ENCODE data around the gene STUM. TPM values are rescaled to one million over a fixed set of nuclear protein-coding genes. Genes with fewer than 3 reads are reported as not detected.

Gene STUM
- total RNA-seq, 1 donor from 2014 or later: 0.35 TPM

DNA sequence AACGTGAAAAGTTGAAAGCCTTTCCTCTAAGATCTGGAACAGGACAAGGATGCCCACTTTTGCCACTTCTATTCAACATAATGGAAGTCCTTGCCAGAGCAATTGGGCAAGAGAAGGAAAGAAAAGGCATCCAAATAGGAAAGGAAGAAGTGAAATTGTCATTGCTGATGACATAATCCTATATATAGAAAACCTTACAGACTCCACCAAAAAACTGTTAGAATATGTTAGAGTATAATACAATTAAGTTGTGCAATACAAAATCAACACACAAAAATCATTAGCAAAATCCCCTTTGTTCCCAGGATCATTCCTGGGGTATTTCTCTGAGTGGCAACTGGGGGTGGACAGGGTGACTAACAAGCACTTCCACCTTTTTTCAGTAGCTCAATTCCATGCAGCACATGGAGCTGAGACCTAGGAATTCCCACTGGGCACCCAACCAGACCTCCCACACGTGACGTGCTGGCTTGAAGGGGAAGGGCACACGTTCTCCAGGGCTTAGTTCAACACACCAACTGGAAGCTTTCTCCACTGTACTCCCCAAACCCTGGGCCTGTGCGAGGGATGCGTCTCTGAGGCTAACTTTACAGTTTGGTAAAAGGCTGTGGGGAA, 9.6 kb downstream of the STUM start:
- DNase-seq (ENCODE audit: extremely low read depth, low read depth, low spot score): no peak

DNA sequence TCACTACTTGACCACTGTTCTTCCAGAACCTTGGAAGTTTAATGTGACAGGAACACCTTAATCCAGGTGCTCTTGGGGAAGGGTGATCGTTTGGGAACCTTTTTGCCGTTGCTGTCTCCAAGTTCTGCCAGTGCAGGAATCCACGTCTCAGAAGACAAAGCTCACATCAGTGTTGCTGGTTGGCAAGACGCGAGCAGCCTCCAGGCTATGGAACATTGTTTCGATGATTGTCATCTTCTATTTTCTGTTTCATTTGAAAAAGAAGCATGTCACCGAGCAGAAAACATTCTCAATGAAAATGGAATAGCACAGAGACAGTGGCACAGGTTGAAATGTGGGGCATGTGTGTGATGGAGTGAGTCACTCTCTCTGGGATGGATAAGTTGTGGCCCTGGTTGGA, 11.7 kb downstream of the STUM start:
- DNase-seq (ENCODE audit: extremely low read depth, low read depth, low spot score): no peak

DNA sequence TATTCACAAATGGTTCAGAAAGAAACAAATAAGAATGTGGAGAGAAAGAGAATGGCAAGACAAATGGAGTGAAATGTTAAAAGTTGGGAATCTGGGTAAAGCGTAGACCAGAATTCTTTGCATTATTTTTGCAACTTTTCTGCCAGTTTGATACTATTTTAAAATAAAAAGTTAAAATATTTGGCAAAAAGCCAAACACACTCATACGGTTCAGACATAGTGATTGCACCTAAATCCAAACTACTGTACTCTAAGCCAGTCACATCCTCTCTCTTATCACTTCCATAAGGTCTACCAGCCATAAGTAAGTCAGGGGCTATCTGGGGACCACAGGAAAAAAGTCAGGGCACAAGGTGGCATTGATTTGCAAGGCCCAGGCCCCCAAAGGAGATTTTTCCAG, 14.4 kb downstream of the STUM start:
- DNase-seq (ENCODE audit: extremely low read depth, low read depth, low spot score): no peak

DNA sequence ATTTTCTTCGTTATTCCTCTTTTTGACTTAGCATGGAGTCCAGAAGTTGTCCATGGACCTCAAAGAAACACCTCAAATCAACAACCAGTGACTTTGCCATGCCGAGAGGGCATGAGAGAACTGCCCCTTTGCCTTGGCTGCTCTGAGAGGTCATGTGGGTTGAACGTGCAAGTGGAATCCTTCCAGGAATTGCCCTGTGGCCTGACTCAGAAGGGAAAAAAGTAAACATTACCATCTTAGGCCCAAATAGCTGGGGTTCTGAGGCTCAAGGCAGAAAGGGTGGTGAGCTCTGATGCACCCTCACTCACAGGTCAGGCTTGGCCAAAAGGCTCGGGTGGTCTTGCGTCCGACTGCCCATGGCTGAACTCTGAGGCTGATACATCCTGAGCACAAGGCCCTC, 15.1 kb downstream of the STUM start:
- no peak for DNase-seq (ENCODE audit: extremely low read depth, low read depth, low spot score)

DNA sequence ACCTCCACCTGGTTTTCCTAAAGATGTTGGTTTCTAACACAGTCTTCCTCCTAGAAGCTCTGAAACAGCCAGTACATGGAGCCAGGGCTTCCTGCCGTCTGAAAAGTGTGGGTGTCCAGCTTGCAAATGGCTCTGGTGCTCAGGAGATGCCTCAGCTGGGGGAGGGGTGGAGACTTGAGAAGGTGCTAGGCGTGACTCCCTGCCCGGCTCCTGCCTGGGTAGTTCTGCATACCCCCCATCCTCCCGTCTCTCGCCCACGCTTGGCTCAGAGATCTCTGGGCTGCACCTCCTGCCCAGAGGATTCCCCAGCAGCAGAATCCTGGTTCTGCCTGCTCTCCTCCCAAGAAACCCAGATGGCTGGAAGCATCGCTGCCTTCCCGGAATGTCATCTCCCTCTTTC, 16.9 kb downstream of the STUM start:
- DNase-seq (ENCODE audit: extremely low read depth, low read depth, low spot score): no peak

DNA sequence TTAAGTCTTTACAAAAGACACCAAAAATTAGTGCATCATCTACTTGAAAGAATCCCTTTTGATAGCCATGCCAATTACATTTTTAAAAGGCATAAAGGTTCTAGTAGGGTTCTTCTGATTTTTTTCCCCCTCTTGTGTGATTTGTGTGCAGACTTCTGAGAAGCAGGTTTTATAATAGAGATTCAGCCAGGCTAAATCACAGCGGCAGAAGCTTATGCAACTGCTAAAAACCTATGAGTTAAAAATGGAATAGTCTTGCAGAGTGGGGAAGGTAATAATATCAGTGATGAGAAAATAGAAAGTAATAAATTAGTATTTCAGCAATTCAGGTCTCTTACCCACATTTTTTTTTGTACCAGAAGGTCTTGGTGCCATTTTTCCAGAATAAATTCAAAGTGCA, 17.7 kb downstream of the STUM start:
- no peak for DNase-seq (ENCODE audit: extremely low read depth, low read depth, low spot score)

DNA sequence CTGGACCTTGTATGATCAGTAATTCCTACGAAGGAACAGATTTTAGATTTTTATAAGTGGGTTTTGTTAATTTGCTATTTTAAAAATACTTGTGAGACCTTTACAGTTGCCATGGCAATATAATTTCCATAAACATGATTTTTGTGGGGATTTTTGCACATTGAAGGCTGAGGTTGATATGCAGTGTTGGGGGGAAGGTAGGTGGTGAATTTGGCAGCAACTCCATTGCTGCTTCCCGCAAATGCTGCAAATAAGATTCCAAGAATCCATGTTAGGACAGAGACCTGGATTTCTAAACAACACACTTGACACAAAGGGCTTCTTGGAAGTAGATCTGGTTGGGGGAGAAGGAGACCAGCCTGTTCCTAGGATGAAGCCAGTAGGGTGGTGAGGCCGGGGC, 18.2 kb downstream of the STUM start:
- no peak for DNase-seq (ENCODE audit: extremely low read depth, low read depth, low spot score)

DNA sequence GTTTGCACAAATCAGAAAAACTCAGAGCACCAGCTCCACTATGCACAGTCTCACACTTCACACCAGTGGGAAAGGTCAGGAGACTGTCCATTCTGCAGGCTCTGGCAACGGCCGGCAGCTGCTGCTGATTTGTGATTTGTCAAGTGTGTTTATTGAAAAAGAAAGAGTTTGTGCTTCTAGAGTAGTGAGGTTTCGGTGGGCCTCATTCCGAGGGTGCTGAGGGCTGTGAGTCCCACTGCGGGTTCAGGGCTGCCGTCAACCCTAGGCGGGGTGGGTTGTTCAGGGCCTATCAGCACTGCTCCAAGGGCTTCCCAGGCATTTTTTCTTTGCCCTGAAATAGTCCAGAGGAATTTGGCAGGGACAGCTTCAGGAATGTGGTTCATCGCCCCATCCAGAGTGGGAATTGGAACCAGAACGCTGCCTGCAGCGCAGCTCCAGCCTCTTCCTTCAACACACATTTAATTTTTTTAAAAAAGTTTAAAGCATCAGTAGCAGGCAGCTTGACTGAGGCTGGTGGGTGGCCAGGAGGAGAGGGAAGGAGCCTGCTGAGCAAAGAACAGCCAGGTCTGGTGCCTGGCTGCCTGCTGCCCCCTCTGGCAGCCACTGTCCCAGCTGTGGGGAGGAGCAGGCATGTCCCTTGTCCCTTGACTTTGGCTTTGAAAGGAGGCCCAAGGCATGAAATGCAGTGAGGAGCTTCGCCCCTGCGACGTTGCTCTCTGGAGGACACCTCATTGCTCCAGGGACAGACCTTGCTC, 19.7 kb downstream of the STUM start:
- no peak for DNase-seq (ENCODE audit: extremely low read depth, low read depth, low spot score)

DNA sequence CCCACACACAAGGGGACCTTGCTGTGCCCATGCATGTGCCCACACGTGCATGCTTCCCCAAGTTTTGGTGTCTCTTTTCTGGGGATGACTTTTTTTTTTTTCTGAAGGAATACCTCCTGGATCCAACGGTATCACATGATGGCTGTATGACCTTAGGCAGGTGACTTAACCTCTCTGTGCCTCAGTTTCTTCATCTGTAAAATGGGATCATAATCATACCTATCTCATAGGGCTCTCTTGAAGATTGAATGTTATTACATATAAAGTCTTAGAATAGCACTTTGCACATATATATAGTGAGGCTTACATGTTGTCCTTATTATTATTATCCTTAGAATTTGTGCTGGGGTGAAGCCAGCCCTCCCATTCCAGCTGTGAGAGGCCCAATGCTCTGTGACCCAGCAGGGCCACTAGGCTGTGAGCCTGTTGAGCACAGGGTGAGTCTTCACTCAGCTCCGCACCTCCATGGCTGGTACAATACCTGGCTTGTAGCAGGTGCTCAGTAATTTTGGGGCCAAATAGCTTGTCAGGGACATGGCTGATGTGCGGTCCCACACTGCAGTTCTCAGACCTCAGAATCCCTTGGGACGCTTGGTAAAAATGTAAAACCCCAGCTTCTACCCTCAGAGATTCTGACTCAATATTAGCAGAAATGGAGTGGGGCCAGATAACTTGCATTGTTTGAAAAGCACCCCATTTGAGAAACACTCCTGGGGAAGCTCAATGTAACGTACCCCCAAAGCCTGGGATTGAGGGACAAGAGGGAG, 20.6 kb downstream of the STUM start:
- DNase-seq (ENCODE audit: extremely low read depth, low read depth, low spot score): no peak

DNA sequence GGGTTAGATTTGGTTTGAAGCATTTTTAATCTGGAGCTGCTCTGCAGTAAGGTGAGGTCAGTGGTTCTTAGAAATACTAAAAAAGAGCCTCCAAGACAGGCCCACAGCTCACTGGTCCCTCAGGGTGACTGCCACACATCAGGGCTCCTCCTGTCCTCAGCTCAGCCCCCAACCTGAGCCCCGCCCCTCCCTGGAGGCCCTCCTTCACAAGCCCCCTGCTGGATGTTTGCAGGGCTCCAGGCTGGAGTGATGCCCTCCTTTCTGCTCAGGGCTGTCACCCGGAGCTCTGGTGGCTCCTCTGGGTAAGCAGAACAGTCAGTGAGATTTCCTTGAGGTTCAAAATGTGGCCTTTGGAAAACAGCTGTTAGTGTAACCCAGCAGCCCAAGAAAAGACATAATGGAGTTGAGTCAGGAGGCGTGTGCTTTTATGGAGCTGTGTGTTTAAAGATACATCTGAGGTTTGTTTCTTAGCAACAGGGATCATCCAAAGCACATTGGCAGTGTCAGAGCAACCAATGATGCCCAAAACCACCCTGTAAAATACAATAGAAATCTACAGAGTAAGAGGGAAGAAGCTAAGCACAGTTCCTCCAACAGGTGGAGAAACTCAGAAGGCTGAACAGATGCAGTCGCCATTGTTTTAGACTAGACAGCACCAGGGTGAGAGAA, 21.4 kb downstream of the STUM start:
- no peak for DNase-seq (ENCODE audit: extremely low read depth, low read depth, low spot score)

DNA sequence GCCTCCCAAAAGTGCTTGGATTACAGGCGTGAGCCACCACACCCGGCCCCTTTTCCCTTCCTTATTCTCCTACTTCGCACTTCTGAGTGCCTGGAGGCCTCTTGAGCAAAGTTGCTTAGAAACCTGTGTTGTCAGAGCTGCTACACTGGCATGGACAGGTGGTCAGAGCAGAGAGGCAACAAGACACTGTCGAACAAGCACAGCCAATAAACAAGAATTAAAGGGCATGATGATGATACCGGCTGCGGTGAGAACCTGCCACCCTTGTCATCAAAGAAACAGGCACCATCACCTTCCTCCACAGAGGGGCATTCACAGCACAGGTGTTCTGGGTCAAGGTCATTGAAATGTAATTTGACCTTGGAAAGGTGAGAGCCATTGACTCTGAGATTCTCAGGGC, 23.3 kb downstream of the STUM start:
- DNase-seq (ENCODE audit: extremely low read depth, low read depth, low spot score): no peak

DNA sequence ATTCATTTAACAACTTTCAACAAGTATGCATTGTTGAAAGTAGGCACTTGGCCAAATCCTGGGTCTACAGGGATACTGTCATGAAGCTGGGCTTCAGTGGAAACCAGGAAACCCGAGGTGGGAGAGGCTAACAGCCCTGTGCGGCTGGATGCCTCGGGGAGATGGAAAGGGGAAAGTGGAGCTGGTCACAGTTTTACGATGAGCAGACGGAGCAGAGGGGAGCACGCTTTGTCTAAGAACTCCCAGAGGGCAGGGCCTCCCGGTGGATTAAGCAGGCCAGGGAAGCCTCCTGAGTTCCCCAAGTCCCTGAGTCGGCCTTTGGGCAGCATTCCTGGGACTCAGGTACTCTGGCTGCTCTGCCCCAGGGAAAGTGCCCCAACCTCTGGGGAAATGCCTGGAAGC, 23.8 kb downstream of the STUM start:
- no peak for DNase-seq (ENCODE audit: extremely low read depth, low read depth, low spot score)

DNA sequence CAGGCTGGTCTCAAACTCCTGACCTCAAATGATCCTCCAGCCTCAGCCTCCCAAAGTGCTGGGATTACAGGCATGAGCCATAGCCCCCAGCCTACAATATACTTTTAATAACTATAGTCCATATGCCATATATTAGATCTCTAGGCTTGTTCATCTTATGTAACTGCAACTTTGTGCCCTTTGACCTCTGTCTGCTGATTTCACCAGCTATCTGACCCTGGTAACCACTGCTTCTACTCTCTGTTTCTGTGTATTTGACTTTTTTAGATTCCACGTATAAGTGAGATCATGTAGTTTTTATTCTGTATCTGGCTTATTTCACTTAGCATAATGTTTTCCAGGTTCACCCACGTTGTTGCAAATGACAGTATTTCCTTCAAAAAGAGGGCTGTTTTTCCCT, 25.5 kb downstream of the STUM start:
- DNase-seq (ENCODE audit: extremely low read depth, low read depth, low spot score): no peak

DNA sequence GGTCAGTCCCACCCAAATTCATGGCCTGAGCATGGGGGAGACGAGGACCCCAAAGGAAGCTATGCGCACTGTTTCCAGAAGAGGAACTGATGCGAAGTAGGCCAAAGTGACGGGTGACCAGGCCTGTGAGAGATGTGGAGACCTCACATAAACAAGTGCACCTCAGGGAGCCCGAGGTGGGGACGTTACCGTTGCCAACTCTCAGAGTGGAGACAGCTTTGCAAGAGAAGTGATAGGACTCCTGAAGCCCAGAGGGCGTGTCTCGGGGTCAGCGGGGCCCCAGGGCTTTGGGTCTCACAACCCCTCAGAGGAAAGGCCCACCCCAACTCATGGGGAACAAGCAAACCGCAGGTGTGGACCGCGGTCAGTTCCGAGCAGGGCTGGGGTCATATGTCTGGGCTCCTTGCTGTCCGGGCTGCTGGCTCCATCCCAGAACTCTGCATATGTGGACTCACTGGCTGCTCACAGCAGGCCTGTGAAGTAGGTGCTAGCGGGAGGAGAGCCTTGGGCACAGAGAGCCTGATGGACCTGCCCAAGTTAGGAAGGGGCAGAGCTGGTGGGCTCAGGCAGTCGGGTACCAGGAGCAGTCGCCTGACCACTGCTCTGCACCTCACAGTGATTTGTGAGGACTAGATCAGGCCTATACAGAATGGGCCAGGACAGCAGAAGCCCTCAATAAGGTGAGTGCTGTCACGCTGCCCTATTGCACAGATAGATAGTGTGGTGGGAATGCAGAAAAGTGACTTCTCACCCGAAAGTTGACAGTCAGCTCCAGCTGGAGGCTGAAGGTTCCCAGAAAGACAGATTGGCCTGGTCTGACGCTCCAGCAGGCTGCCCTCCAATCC, 26.2 kb downstream of the STUM start:
- DNase-seq (ENCODE audit: extremely low read depth, low read depth, low spot score): no peak

DNA sequence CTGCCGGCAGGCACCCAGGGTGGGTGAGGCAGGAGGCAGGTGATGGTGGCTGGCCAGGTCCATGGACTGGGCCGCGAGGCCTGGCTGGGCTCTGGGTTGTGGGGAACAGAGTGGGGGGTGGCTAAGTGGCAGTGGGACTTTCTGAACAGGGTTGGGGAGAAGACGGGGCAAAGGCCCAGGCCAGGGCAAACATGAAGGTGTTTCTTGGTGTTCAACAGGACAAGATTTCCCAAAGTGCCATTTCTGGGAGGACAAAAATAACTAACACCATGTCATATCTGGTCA, 26.8 kb downstream of the STUM start:
- no peak for DNase-seq (ENCODE audit: extremely low read depth, low read depth, low spot score)

DNA sequence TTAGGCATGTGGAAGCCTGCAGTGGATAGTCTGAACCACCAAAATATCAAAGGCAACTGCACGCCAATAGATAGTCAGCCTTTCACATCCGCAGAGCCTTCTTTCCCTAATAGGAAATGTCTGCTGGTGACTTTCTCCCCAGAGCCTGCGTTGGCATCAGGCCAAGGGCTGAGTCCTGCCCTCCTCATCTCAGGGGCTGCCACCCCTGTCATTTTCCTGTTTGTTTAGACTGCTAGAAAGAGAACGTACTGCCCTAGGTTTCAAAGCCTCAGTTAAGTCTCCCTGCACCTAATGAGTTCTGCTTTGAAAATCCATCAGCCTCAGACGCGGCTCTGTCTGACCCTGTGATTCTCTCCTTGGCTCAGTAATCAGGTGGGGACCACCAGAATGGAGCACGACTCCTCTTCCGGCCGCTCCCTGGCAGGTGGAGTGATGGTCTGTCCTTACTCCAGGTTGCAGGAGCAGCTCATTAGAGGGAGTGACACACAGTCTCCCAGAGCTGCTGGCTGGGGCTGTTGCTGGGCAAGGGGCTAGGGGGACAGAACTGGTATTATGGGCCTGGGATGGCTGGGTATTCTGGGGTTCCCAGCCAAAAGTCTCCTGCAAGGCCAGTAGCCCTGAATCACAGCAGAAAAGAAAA, 27.3 kb downstream of the STUM start:
- DNase-seq (ENCODE audit: extremely low read depth, low read depth, low spot score): no peak

DNA sequence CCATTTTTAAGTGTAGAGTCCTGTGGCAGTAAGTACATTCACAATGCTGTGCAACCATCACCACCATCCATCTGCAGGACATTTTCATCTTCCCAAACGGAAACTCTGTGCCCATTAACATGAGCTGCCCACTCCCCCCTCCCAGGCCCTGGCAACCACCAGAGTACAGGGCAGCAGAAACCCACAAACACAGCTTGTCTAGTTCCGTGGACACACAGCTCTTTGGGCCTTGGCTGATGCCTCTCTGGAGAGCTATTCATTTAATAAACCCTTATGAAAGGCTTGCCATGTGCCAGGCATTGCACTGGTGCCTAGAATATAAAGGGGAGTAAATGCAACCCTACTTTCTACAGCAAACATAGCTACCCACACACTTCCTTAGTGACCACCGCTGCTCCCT, 28.0 kb downstream of the STUM start:
- DNase-seq (ENCODE audit: extremely low read depth, low read depth, low spot score): no peak

DNA sequence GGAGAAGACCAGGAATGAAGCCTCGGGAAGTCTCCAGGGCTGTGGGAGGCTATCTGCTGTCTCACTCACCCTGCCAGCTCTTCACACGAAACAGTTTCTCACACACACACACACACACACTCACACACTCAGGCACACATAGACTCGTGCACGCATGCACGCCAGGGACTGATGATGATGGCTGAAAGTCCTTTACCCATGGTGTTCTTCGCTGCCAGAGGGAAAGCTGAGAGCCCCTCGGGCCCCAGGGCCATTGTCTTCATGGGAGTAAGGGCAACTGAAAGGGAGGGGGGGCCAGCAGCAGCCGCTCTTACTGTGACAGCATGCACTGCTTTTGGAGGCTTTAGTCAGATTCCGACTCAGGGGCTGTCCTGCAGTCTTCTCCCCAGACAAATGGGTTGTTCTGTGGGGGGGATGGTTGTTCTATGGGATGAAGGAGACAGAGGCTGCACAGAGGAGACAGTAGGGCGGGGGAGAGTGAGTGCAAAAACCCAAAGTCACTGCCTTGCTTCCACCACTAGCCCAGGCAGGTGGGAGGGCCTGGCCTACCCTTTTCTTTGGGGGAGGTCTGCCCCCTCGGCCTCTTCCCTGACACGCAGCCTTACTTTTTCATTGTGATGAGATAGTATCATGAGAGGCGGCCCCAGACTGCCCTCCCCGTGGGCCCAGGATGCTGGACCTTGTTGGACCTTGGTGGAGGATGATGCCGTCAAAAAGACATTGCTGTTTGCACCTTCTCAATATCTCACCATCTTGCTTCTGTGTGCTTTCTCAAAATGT, 29.0 kb downstream of the STUM start:
- DNase-seq (ENCODE audit: extremely low read depth, low read depth, low spot score): no peak

DNA sequence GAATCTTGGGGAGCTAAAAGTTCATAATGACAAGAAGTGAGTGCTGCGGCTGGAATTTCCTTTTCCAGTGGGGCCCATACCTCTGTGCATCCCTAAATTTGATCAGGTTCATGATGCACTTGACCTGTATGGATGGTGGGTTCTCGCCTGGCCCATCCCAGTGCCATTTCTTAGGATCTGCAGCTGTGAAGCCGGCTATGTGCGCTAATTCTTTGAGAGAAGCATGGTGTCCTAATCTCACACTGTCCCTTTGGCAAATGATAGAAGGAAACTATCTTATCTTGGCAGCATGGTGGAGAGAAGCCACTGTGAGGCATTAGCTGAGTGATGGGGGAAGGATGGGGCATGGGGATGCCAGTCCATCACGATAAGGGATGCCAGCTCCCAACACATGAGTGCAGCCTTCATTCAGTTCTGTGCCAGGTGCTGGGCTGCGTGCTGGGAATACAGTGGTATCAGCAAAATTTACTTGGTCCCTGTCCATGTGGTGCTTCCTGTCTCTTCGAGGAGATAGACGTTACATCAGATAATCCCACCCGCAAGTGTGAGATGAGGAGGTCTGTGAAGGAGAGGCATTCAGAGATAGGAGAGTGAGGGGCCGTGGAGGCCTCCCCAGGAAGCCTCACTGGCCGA, 30.5 kb downstream of the STUM start:
- no peak for DNase-seq (ENCODE audit: extremely low read depth, low read depth, low spot score)
